H1 (cell line): ENCODE measurements around the gene DNAJB11. TPM values are rescaled to one million over a fixed set of nuclear protein-coding genes. Genes with fewer than 3 reads are reported as not detected.

Source experiments
- CTCF ChIA-PET: fragments of 300-600 bp; sonication (Branson Sonifier 250); formaldehyde crosslinking; loops from one replicate; lab custom pipeline; 2021; ENCODE audit not compliant: partially characterized antibody; lab: Charles Lee
- POLR2A ChIA-PET: fragments of 300-600 bp; sonication (Branson Sonifier 250); formaldehyde crosslinking; loops from one replicate; lab custom pipeline; 2021; ENCODE audit warnings: inconsistent platforms; ENCODE audit not compliant: partially characterized antibody; lab: Charles Lee
- DNase-seq, 2 experiments: peaks; one replicate each; pipeline versions ENCODE4 v3.0.0 to v3.0.0-alpha.2; 2010 to 2022; ENCODE audit warnings: low spot score in 2 of 2, low read depth in 1 of 2, mixed read lengths in 1 of 2
- FAIRE-seq: peaks from 2 replicates; lab custom pipeline; 2011; peaks lifted over from hg19 to GRCh38; lab: Jason Lieb, UNC
- H2AFZ ChIP-seq: 2 replicates; pipeline ENCODE4 v1.8.1; 2012; ENCODE audit warnings: low read length, inconsistent platforms
- H2AK5ac ChIP-seq: 2 replicates; pipeline ENCODE4 v1.6.1; 2013; ENCODE audit warnings: low read depth, low read length
- H2BK120ac ChIP-seq: replicated peaks from 2 replicates; pipeline ENCODE3; 2013; ENCODE audit warnings: low read depth, low read length, inconsistent platforms
- H2BK12ac ChIP-seq: 2 replicates; pipeline ENCODE4 v1.6.1; 2013; ENCODE audit warnings: low read depth, low read length
- H2BK15ac ChIP-seq: 2 replicates; pipeline ENCODE4 v1.6.1; 2013; ENCODE audit warnings: low read length
- H2BK20ac ChIP-seq: 2 replicates; pipeline ENCODE4 v1.6.1; 2013; ENCODE audit warnings: low read length
- H2BK5ac ChIP-seq: 2 replicates; pipeline ENCODE4 v1.6.1; 2013; ENCODE audit warnings: low read depth, low read length
- H3K14ac ChIP-seq: 2 replicates; pipeline ENCODE4 v1.6.1; 2013; ENCODE audit warnings: inconsistent platforms; ENCODE audit not compliant: insufficient read length
- H3K18ac ChIP-seq: 2 replicates; pipeline ENCODE4 v1.6.1; 2013; ENCODE audit warnings: low read length; ENCODE audit errors: extremely low read depth
- H3K23ac ChIP-seq: 2 replicates; pipeline ENCODE4 v1.6.1; 2013; ENCODE audit warnings: inconsistent platforms; ENCODE audit not compliant: insufficient read length
- H3K23me2 ChIP-seq: 2 replicates; pipeline ENCODE4 v1.6.1; 2013; ENCODE audit warnings: low read depth, low read length
- H3K27ac ChIP-seq: 2 replicates; pipeline ENCODE4 v1.6.1; 2011; ENCODE audit warnings: low read depth, low read length, inconsistent platforms
- H3K27me3 ChIP-seq, 4 experiments: replicated peaks in 1 of 4; 1 replicate in 1 of 4; 2 replicates in 3 of 4; pipeline versions ENCODE4 v1.6.1 to v1.8.1; 2011 to 2013; ENCODE audit warnings: low read length in 3 of 4, mild to moderate bottlenecking in 3 of 4, inconsistent platforms in 2 of 4, mixed read lengths in 2 of 4, moderate library complexity in 1 of 4; ENCODE audit not compliant: control insufficient read depth in 3 of 4, insufficient read depth in 3 of 4; ENCODE audit errors: extremely low read depth in 1 of 4
- H3K36me3 ChIP-seq, 4 experiments: 2 replicates each; pipeline versions ENCODE4 v1.6.1 to v1.8.1; 2011 to 2013; ENCODE audit warnings: mild to moderate bottlenecking in 4 of 4, low read length in 3 of 4, moderate library complexity in 2 of 4, control low read depth in 1 of 4, inconsistent platforms in 1 of 4; ENCODE audit not compliant: insufficient read depth in 4 of 4, control insufficient read depth in 2 of 4
- H3K4ac ChIP-seq: replicated peaks from 2 replicates; pipeline ENCODE3; 2013; ENCODE audit warnings: low read length, low read depth, mixed read lengths, inconsistent platforms; ENCODE audit not compliant: insufficient read length
- H3K4me1 ChIP-seq, 4 experiments: replicated peaks in 1 of 4; 1 replicate in 1 of 4; 2 replicates in 3 of 4; pipeline versions ENCODE4 v1.6.1 to v1.8.1; 2011 to 2013; ENCODE audit warnings: low read length in 3 of 4, inconsistent platforms in 2 of 4, mixed read lengths in 1 of 4; ENCODE audit not compliant: insufficient read depth in 4 of 4, control insufficient read depth in 3 of 4
- H3K4me2 ChIP-seq, 2 experiments: 2 replicates each; pipeline versions ENCODE4 v1.6.1 to v1.8.1; 2011 to 2013; ENCODE audit warnings: low read depth in 2 of 2, low read length in 2 of 2, control low read depth in 1 of 2, inconsistent platforms in 1 of 2, mild to moderate bottlenecking in 1 of 2; ENCODE audit not compliant: insufficient read depth in 1 of 2
- H3K4me3 ChIP-seq, 4 experiments: fragments of 200-600, 300-600 bp in 1 of 4; sonication (generic), shearing (Covaris generic), sonication (Bioruptor Twin) in 1 of 4; 2 replicates each; pipeline versions ENCODE4 v1.5.1 to v1.8.1; 2011 to 2016; ENCODE audit warnings: low read length in 4 of 4, low read depth in 3 of 4, control low read depth in 2 of 4, inconsistent platforms in 2 of 4, mild to moderate bottlenecking in 2 of 4, mixed read lengths in 1 of 4, moderate library complexity in 1 of 4; ENCODE audit not compliant: insufficient read depth in 2 of 4; ENCODE audit errors: extremely low read depth in 1 of 4
- H3K56ac ChIP-seq: replicated peaks from 2 replicates; pipeline ENCODE3; 2013; ENCODE audit warnings: low read depth, mild to moderate bottlenecking, mixed read lengths, low read length, inconsistent platforms; ENCODE audit not compliant: insufficient read length
- H3K79me1 ChIP-seq: 2 replicates; pipeline ENCODE4 v1.6.1; 2013; ENCODE audit warnings: low read depth, low read length, control low read depth
- H3K79me2 ChIP-seq, 2 experiments: 2 replicates each; pipeline versions ENCODE4 v1.6.1 to v1.8.1; 2012 to 2013; ENCODE audit warnings: low read length in 2 of 2, mild to moderate bottlenecking in 2 of 2, inconsistent platforms in 1 of 2; ENCODE audit not compliant: insufficient read depth in 2 of 2, control insufficient read depth in 1 of 2
- H3K9ac ChIP-seq, 4 experiments: replicated peaks in 1 of 4; 1 replicate in 1 of 4; 2 replicates in 3 of 4; pipeline versions ENCODE4 v1.6.1 to v1.8.1; 2011 to 2013; ENCODE audit warnings: low read depth in 3 of 4, low read length in 3 of 4, control low read depth in 2 of 4, mild to moderate bottlenecking in 2 of 4, moderate library complexity in 2 of 4, inconsistent platforms in 1 of 4; ENCODE audit errors: extremely low read depth in 1 of 4
- H3K9me3 ChIP-seq, 2 experiments: 2 replicates each; pipeline versions ENCODE4 v1.6.1 to v1.8.1; 2012 to 2013; ENCODE audit warnings: mild to moderate bottlenecking in 2 of 2, moderate library complexity in 2 of 2, control low read depth in 1 of 2, inconsistent platforms in 1 of 2, low read depth in 1 of 2, low read length in 1 of 2, mixed read lengths in 1 of 2; ENCODE audit not compliant: insufficient read depth in 2 of 2
- H4K20me1 ChIP-seq, 2 experiments: replicated peaks in 1 of 2; 2 replicates each; pipeline versions ENCODE3 to v1.8.1; 2011 to 2013; ENCODE audit warnings: inconsistent platforms in 2 of 2, low read length in 2 of 2, mild to moderate bottlenecking in 1 of 2; ENCODE audit not compliant: insufficient read depth in 2 of 2, control insufficient read depth in 1 of 2
- H4K5ac ChIP-seq: 2 replicates; pipeline ENCODE4 v1.6.1; 2013; ENCODE audit warnings: low read length, low read depth, mixed read lengths, inconsistent platforms; ENCODE audit not compliant: insufficient read length
- H4K8ac ChIP-seq: 2 replicates; pipeline ENCODE4 v1.8.0; 2013; ENCODE audit warnings: mild to moderate bottlenecking, moderate library complexity, low read length, inconsistent platforms; ENCODE audit not compliant: insufficient read depth; ENCODE audit errors: extremely low read depth
- H4K91ac ChIP-seq: replicated peaks from 2 replicates; pipeline ENCODE3; 2013; ENCODE audit warnings: low read length, mixed read lengths, inconsistent platforms; ENCODE audit not compliant: insufficient read length
- CBX5 ChIP-seq: fragments of 300-800, 300-1000 bp; sonication (generic); IDR thresholded peaks from 2 replicates; pipeline ENCODE4 v1.7.1; 2016; ENCODE audit warnings: antibody characterized with exemption, low read length, low read depth
- CHD2 ChIP-seq: IDR thresholded peaks from 2 replicates; pipeline ENCODE4 v1.6.1; 2012; ENCODE audit warnings: low read length, improper control_type of control experiment
- CTBP2 ChIP-seq: IDR thresholded peaks from 2 replicates; pipeline ENCODE4 v1.7.0; 2011; ENCODE audit warnings: borderline replicate concordance, mild to moderate bottlenecking, moderate library complexity, mixed read lengths, low read length; ENCODE audit not compliant: insufficient read depth, insufficient read length
- FOSL1 ChIP-seq: IDR thresholded peaks from 2 replicates; pipeline ENCODE4 v1.6.1; 2011; ENCODE audit warnings: mild to moderate bottlenecking, low read depth, low read length, moderate library complexity; ENCODE audit not compliant: insufficient read depth
- HDAC2 ChIP-seq, 2 experiments: fragments of 300-600 bp in 1 of 2; sonication (generic) in 1 of 2; IDR thresholded peaks; 2 replicates each; pipeline ENCODE4 v1.6.1; 2011 to 2012; ENCODE audit warnings: low read depth in 2 of 2, low read length in 2 of 2, mild to moderate bottlenecking in 2 of 2, moderate library complexity in 2 of 2, borderline replicate concordance in 1 of 2, inconsistent platforms in 1 of 2
- JUN ChIP-seq: IDR thresholded peaks from 2 replicates; pipeline ENCODE4 v1.6.1; 2011; ENCODE audit warnings: low read depth, mild to moderate bottlenecking, improper control_type of control experiment, low read length
- KDM1A ChIP-seq: fragments of 200-600, 300-600 bp; sonication (generic); IDR thresholded peaks from 2 replicates; pipeline ENCODE4 v1.7.1; 2016; ENCODE audit warnings: mild to moderate bottlenecking, low read length, borderline replicate concordance
- NANOG ChIP-seq: IDR thresholded peaks from 2 replicates; pipeline ENCODE4 v1.6.1; 2011; ENCODE audit warnings: low read length, low read depth, mild to moderate bottlenecking, inconsistent platforms; ENCODE audit not compliant: insufficient read depth, poor library complexity, severe bottlenecking
- POLR2A ChIP-seq, 2 experiments: IDR thresholded peaks; 1 replicate in 1 of 2; 2 replicates in 1 of 2; pipeline ENCODE4 v1.6.1; 2011; ENCODE audit warnings: low read depth in 2 of 2, low read length in 2 of 2, mild to moderate bottlenecking in 2 of 2; ENCODE audit errors: control extremely low read depth in 1 of 2
- POU5F1 ChIP-seq: IDR thresholded peaks from 2 replicates; pipeline ENCODE4 v1.6.1; 2011; ENCODE audit warnings: low read depth, mild to moderate bottlenecking, low read length, moderate library complexity
- RAD21 ChIP-seq, 2 experiments: IDR thresholded peaks in 1 of 2; conservative IDR thresholded peaks in 1 of 2; 2 replicates each; pipeline ENCODE4 v1.6.1; 2011; ENCODE audit warnings: low read depth in 2 of 2, low read length in 2 of 2, improper control_type of control experiment in 1 of 2, inconsistent platforms in 1 of 2, mild to moderate bottlenecking in 1 of 2, moderate library complexity in 1 of 2
- RXRA ChIP-seq: IDR thresholded peaks from 2 replicates; pipeline ENCODE4 v1.6.1; 2011; ENCODE audit warnings: low read depth, mild to moderate bottlenecking, low read length, moderate library complexity; ENCODE audit not compliant: insufficient read depth
- SAP30 ChIP-seq: fragments of 300-600 bp; sonication (generic); IDR thresholded peaks from 2 replicates; pipeline ENCODE4 v1.7.1; 2012; ENCODE audit warnings: low read length, moderate library complexity, mild to moderate bottlenecking, inconsistent platforms; ENCODE audit not compliant: insufficient read depth, insufficient replicate concordance
- TCF12 ChIP-seq: IDR thresholded peaks from 2 replicates; pipeline ENCODE4 v1.6.1; 2011; ENCODE audit warnings: low read depth, mild to moderate bottlenecking, low read length
- WGBS, 2 experiments: shearing (Covaris generic) in 1 of 2; methylation state at CpG; one replicate each; pipeline versions ENCODE4 v1.1.6 to v1.1.7; 2013 to 2015; ENCODE audit warnings: low lambda C conversion rate in 2 of 2, mixed read lengths in 2 of 2, inconsistent platforms in 1 of 2, low coverage in 1 of 2, missing lambda C conversion rate in 1 of 2; ENCODE audit not compliant: insufficient replicate concordance in 2 of 2, insufficient coverage in 1 of 2, insufficient read length in 1 of 2; ENCODE audit errors: extremely low coverage in 1 of 2, missing lambda C conversion rate in 1 of 2; 5-methylcytosine and 5-hydroxymethylcytosine counted together
- polyA plus RNA-seq, 7 experiments: library from polyadenylated mRNA; depleted of rRNA in 3 of 7; stranded (reverse) in 5 of 7; unstranded in 2 of 7; fragments of >200 nt in 5 of 7; fragments of 200-250 nt in 2 of 7; gene quantifications; 1 replicate in 5 of 7; 2 replicates in 1 of 7; 4 replicates in 1 of 7; pipeline versions ENCODE4 v1.2.1 to v1.2.3, GENCODE V29; 2011 to 2013; ENCODE audit warnings: missing spikeins in 2 of 7, mixed read lengths in 2 of 7
- total RNA-seq: library from RNA; stranded (reverse); fragmentation: NEBNext Ultra II Directional; extraction: Animal tissue kit (Norgen Biotek cat#: 25700); gene quantifications from 2 replicates; pipeline ENCODE4 v1.2.1, GENCODE V29; 2021

DNAJB11 gene
- total and polyA plus RNA-seq, 2 of the 8 experiments (the other 6 are each of a cell fraction or from before 2014, with no cell fraction given): 14.6 to 63.9 TPM

- ChIA-PET POLR2A (interaction anchor here (1.9 to 8.4 kb wide), 2 partner anchors 10 to 204 kb away, joined by 10 to 57 read pairs; partner anchors contain the start of genes DNAJB11 and EIF4A2), CTCF (no interaction called here)
- no peak overlapping the region for H2AFZ ChIP-seq
- no peak overlapping the region for H3K27ac ChIP-seq
- FAIRE-seq (no peak), DNase-seq (no peak)
- no peak overlapping the region for H4K91ac ChIP-seq
- H3K14ac ChIP-seq: no peak overlapping the region
- H3K56ac ChIP-seq: no peak overlapping the region
- no peak overlapping the region for H3K4ac ChIP-seq
- no peaks in the 10 kb centered on the region for H4K20me1 ChIP-seq
- no peak overlapping the region for H2BK120ac ChIP-seq
- H3K27me3 ChIP-seq: no peaks in the 10 kb centered on the region
- H4K8ac ChIP-seq: no peak overlapping the region
- H3K4me2 ChIP-seq: no peak overlapping the region
- no peak overlapping the region for H3K9ac ChIP-seq
- H4K5ac ChIP-seq: no peak overlapping the region
- no peak overlapping the region for H3K18ac ChIP-seq
- no peak overlapping the region for H2BK5ac ChIP-seq
- H2AK5ac ChIP-seq: no peak overlapping the region
- H3K23ac ChIP-seq: no peak overlapping the region
- no peak overlapping the region for H2BK12ac ChIP-seq
- no peak overlapping the region for H3K4me3 ChIP-seq
- H3K79me1 ChIP-seq: no peaks in the 10 kb centered on the region
- 94% methylated on average over 3 of the region's 3 CpGs; no CpG with 5 or more reads in 1 of the 2 experiments for WGBS, 2 experiments
- no peak overlapping the region for H2BK20ac ChIP-seq
- peaks cover 11 to 89% (median 57%) of the 10 kb centered on the region in 4 experiments for H3K36me3 ChIP-seq
- no peak overlapping the region for H2BK15ac ChIP-seq
- no peaks in the 10 kb centered on the region for H3K9me3 ChIP-seq
- TF ChIP-seq TCF12 (no peak), CBX5 (no peak), RXRA (no peak), CHD2 (no peak), HDAC2 (IDR thresholded peaks at IDR 0.05; ENCODE audit: borderline replicate concordance in 1 of 2, low read depth in 2 of 2, low read length in 2 of 2) (no peak), POLR2A (IDR thresholded peaks at IDR 0.05; ENCODE audit: control extremely low read depth in 1 of 2, low read depth in 2 of 2, low read length in 2 of 2) (no peak), FOSL1 (no peak), RAD21 (IDR thresholded peaks at IDR 0.05 in 1 of 2, conservative IDR thresholded peaks at IDR 0.05 in 1 of 2; ENCODE audit: low read depth in 2 of 2, low read length in 2 of 2) (no peak), POU5F1 (no peak), JUN (no peak), SAP30 (no peak), NANOG (no peak), KDM1A (no peak), CTBP2 (no peak)
- H3K23me2 ChIP-seq: no peaks in the 10 kb centered on the region; the same call in 1 of the 2 replicates
- H3K4me1 ChIP-seq: no peaks in the 10 kb centered on the region
- no peaks in the 10 kb centered on the region for H3K79me2 ChIP-seq
Measured at GRCh38 chr3:186580785-186581184, 10.3 kb downstream of the DNAJB11 start.
